ENCODE results near the gene TAF9. TPM values are rescaled to one million over a fixed set of nuclear protein-coding genes. Genes with fewer than 3 reads are reported as not detected.

TAF9 gene
- total and polyA plus RNA-seq, 2 of the 13 experiments (the other 11 are each of a cell fraction or from before 2014, with no cell fraction given) = 113 to 218 TPM

- TF ChIP-seq MAZ (IDR thresholded peaks at IDR 0.05; ENCODE audit: borderline replicate concordance, low read depth, low read length) (0 out of 2 replicates have a peak, but pooled peaks have one; percentile 24), MAZ (CRISPR knock-in tag; IDR thresholded peaks at IDR 0.05; ENCODE audit: low read depth) (no peak), SRSF4 (IDR thresholded peaks at IDR 0.05; ENCODE audit: low read depth, low read length, poor library complexity, severe bottlenecking) (no peak), BCL3 (CRISPR knock-in tag; IDR thresholded peaks at IDR 0.05) (no peak), MTERF4 (CRISPR knock-in tag; IDR thresholded peaks at IDR 0.05) (0 out of 2 replicates have a peak, but pooled peaks have one; percentile 46), CREM (IDR thresholded peaks at IDR 0.05) (no peak), CREM (CRISPR knock-in tag; IDR thresholded peaks at IDR 0.05) (no peak), NR0B2 (CRISPR knock-in tag; IDR thresholded peaks at IDR 0.05) (no peak), THRA (CRISPR knock-in tag; IDR thresholded peaks at IDR 0.05; ENCODE audit: borderline replicate concordance) (peak; percentile 20; the same call in 1 of the 2 replicates), ZNF75D (CRISPR knock-in tag; IDR thresholded peaks at IDR 0.05; ENCODE audit: borderline replicate concordance) (no peak), ZNF34 (CRISPR knock-in tag; IDR thresholded peaks at IDR 0.05; ENCODE audit: borderline replicate concordance) (no peak), HBP1 (CRISPR knock-in tag; IDR thresholded peaks at IDR 0.05; ENCODE audit: low read depth) (0 out of 2 replicates have a peak, but pooled peaks have one; percentile 42), RNF219 (CRISPR knock-in tag; IDR thresholded peaks at IDR 0.05) (no peak), DBP (CRISPR knock-in tag; IDR thresholded peaks at IDR 0.05; ENCODE audit: not compliant biosample characterization) (no peak), ZNF280B (CRISPR knock-in tag; IDR thresholded peaks at IDR 0.05; ENCODE audit: borderline replicate concordance) (0 out of 2 replicates have a peak, but pooled peaks have one; percentile 30), REPIN1 (CRISPR knock-in tag; IDR thresholded peaks at IDR 0.05; ENCODE audit: borderline replicate concordance, low read depth) (no peak), ZNF263 (CRISPR knock-in tag; IDR thresholded peaks at IDR 0.05) (peak; percentile 35; the same call in 1 of the 2 replicates), ZNF383 (CRISPR knock-in tag; IDR thresholded peaks at IDR 0.05; ENCODE audit: borderline replicate concordance) (no peak)
These were observed 34.5 kb downstream of the TAF9 start (continued) for GRCh38 chr5:69334793-69335268.
